Measurements from ENCODE around the gene SPOCK1. TPM values are rescaled to one million over a fixed set of nuclear protein-coding genes. Genes with fewer than 3 reads are reported as not detected.

Gene SPOCK1
- total and polyA plus RNA-seq, 4 donors = 0.07 to 0.18 (median 0.17) TPM; not detected in 1

GRCh38 chr5:137142764-137143605 lies 356.1 kb downstream of the SPOCK1 start:
- H3K27me3 ChIP-seq (ENCODE audit: control insufficient read depth in 4 of 4, insufficient read depth in 4 of 4, low read length in 3 of 4) = peaks cover 0 to 4% (median 0%) of the 10 kb centered on the region in 4 donors
- no peak overlapping the region for H3K4me3 ChIP-seq (ENCODE audit: low read depth in 1 of 3, low read length in 3 of 3)
- no peaks in the 10 kb centered on the region for H3K4me1 ChIP-seq (ENCODE audit: control insufficient read depth in 4 of 4, insufficient read depth in 4 of 4, low read length in 3 of 4)
- TF ChIP-seq MAX (IDR thresholded peaks at IDR 0.05) (no peak), ATF3 (IDR thresholded peaks at IDR 0.05) (no peak), GABPA (IDR thresholded peaks at IDR 0.05 in 1 of 2, conservative IDR thresholded peaks at IDR 0.05 in 1 of 2) (no peak), ZBTB33 (IDR thresholded peaks at IDR 0.05) (no peak), REST (IDR thresholded peaks at IDR 0.05) (no peak), YY1 (IDR thresholded peaks at IDR 0.05) (no peak), TAF1 (conservative IDR thresholded peaks at IDR 0.05) (no peak), RXRA (IDR thresholded peaks at IDR 0.05) (no peak), FOXA1 (IDR thresholded peaks at IDR 0.05) (no peak), EGR1 (IDR thresholded peaks at IDR 0.05; ENCODE audit: low read depth in 2 of 2) (no peak)
- 81% methylated on average over 7 of the region's 7 CpGs for WGBS
- no peak overlapping the region for H3K9ac ChIP-seq (ENCODE audit: low read depth in 1 of 2, low read length in 2 of 2)
- no peaks in the 10 kb centered on the region for H3K9me3 ChIP-seq (ENCODE audit: control insufficient read depth in 4 of 4, low read length in 3 of 4)
- no peak overlapping the region for H3K27ac ChIP-seq (ENCODE audit: low read depth in 1 of 2, low read length in 2 of 2)
- no peaks in the 10 kb centered on the region for H3K36me3 ChIP-seq (ENCODE audit: control insufficient read depth in 4 of 4, insufficient read depth in 3 of 4, low read depth in 1 of 4, low read length in 3 of 4)
- no peak for DNase-seq (ENCODE audit: low spot score)

GRCh38 chr5:137142346-137142745 lies 356.8 kb downstream of the SPOCK1 start:
- WGBS = 71% methylated on average over 3 of the region's 3 CpGs
- Histone ChIP-seq H3K4me3 (ENCODE audit: low read depth in 1 of 3, low read length in 3 of 3) (no peak overlapping the region), H3K27me3 (ENCODE audit: control insufficient read depth in 4 of 4, insufficient read depth in 4 of 4, low read length in 3 of 4) (peaks cover 0 to 4% (median 0%) of the 10 kb centered on the region in 4 donors), H3K9ac (ENCODE audit: low read depth in 1 of 2, low read length in 2 of 2) (no peak overlapping the region), H3K9me3 (ENCODE audit: control insufficient read depth in 4 of 4, low read length in 3 of 4) (no peaks in the 10 kb centered on the region), H3K36me3 (ENCODE audit: control insufficient read depth in 4 of 4, insufficient read depth in 3 of 4, low read depth in 1 of 4, low read length in 3 of 4) (no peaks in the 10 kb centered on the region), H3K4me1 (ENCODE audit: control insufficient read depth in 4 of 4, insufficient read depth in 4 of 4, low read length in 3 of 4) (no peaks in the 10 kb centered on the region), H3K27ac (ENCODE audit: low read depth in 1 of 2, low read length in 2 of 2) (no peak overlapping the region)
- DNase-seq (ENCODE audit: low spot score) = no peak
- TF ChIP-seq RAD21 (IDR thresholded peaks at IDR 0.05) (no peak), ZBTB33 (IDR thresholded peaks at IDR 0.05) (no peak), TAF1 (conservative IDR thresholded peaks at IDR 0.05) (no peak), FOXA2 (IDR thresholded peaks at IDR 0.05) (no peak), GABPA (IDR thresholded peaks at IDR 0.05 in 1 of 2, conservative IDR thresholded peaks at IDR 0.05 in 1 of 2) (no peak), RXRA (IDR thresholded peaks at IDR 0.05) (no peak), HNF4G (IDR thresholded peaks at IDR 0.05) (no peak), NR2F2 (IDR thresholded peaks at IDR 0.05) (no peak), EGR1 (IDR thresholded peaks at IDR 0.05; ENCODE audit: low read depth in 2 of 2) (no peak), FOXA1 (IDR thresholded peaks at IDR 0.05) (no peak), MAX (IDR thresholded peaks at IDR 0.05) (no peak), JUND (IDR thresholded peaks at IDR 0.05) (no peak), REST (IDR thresholded peaks at IDR 0.05) (no peak), SP1 (IDR thresholded peaks at IDR 0.05) (no peak), ATF3 (IDR thresholded peaks at IDR 0.05) (no peak), YY1 (IDR thresholded peaks at IDR 0.05) (no peak), HNF4A (conservative IDR thresholded peaks at IDR 0.05) (no peak)
